GM10266 (cell line): ENCODE results near the gene RAB3GAP1.

Experiments
- DNase-seq: peaks from one replicate; pipeline ENCODE4 v3.0.0; 2012; ENCODE audit errors: extremely low spot score
- TF ChIP-seq, protein P1 (sequence below): IDR thresholded peaks from 2 replicates; pipeline ENCODE4 v1.5.1; 2012; ENCODE audit warnings: mild to moderate bottlenecking, low read depth; ENCODE audit not compliant: control insufficient read depth, insufficient read depth; ENCODE audit errors: missing control alignments

RAB3GAP1 gene

DNA sequence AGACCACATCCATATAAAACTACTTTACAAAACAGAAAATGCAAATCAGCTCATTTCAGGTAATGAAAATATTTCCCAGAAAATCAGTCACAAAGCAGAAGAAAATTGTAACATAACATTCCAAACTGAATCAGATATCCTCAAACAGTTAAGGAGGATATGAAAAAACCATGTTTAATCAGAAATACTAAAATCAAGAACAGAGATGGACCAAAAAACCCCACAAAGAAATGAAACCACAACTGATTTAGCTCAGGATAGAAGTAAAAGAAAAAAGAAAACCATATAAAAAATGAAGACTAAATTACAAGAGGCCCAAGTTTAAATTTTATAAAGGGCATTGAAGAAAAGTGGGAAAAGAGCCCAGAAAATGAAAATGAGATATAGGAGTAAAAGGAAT, 102.9 kb downstream of the RAB3GAP1 start:
- TF ChIP-seq, protein P1, sequence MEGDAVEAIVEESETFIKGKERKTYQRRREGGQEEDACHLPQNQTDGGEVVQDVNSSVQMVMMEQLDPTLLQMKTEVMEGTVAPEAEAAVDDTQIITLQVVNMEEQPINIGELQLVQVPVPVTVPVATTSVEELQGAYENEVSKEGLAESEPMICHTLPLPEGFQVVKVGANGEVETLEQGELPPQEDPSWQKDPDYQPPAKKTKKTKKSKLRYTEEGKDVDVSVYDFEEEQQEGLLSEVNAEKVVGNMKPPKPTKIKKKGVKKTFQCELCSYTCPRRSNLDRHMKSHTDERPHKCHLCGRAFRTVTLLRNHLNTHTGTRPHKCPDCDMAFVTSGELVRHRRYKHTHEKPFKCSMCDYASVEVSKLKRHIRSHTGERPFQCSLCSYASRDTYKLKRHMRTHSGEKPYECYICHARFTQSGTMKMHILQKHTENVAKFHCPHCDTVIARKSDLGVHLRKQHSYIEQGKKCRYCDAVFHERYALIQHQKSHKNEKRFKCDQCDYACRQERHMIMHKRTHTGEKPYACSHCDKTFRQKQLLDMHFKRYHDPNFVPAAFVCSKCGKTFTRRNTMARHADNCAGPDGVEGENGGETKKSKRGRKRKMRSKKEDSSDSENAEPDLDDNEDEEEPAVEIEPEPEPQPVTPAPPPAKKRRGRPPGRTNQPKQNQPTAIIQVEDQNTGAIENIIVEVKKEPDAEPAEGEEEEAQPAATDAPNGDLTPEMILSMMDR, result no peak

GRCh38 chr2:135157856-135158255, 105.8 kb downstream of the RAB3GAP1 start:
- TF ChIP-seq, protein P1, result no peak

More for the DNA sequence above, 102.9 kb downstream of the RAB3GAP1 start:
- no peak for DNase-seq

GRCh38 chr2:135159191-135159590, 107.1 kb downstream of the RAB3GAP1 start:
- no peak for DNase-seq
- TF ChIP-seq, protein P1, result no peak

More at GRCh38 chr2:135157856-135158255, 105.8 kb downstream of the RAB3GAP1 start:
- DNase-seq, result no peak

DNA sequence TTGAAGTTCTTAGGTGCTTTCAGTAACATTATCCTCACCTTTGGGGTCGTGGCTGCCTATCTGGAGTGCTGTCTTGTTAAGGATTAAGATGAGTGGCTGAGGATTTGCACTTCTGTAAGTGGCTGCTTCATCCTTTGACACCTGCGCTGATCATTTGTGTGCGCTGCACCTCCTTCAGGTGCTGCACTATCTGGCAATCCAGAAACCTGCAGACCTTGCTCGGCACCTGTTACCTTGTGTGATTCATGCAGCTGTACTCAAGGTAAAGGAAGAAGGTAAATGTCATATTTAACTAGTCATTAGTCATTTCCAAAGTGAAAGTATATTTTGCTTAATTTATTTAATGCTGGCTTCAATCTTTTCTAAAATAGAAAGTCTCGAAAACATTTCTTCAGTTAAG, 110.3 kb downstream of the RAB3GAP1 start:
- DNase-seq, result no peak

DNA sequence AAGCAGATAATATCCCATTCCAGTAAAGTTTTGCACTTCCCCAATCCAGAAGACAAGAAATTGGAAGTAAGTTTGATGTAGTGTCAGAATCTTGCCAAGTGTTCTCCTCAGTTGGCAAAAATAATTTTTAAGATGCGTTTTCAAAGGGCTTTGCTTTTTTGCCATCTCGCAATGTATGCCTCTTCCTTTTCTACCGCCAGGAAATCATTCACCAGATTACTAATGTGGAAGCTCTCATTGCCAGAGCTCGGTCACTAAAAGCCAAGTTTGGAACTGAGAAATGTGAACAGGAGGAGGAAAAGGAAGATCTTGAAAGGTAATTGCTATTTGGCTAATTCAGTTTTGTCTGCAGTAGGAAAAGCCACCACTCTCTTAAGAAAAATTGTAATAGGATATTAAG, 110.7 kb downstream of the RAB3GAP1 start:
- no peak for DNase-seq
- TF ChIP-seq, protein P1, result no peak

More for the DNA sequence above, 110.3 kb downstream of the RAB3GAP1 start:
- TF ChIP-seq, protein P1, result no peak

GRCh38 chr2:135163306-135163705, 111.2 kb downstream of the RAB3GAP1 start:
- TF ChIP-seq, protein P1, result no peak
- DNase-seq, result no peak

DNA sequence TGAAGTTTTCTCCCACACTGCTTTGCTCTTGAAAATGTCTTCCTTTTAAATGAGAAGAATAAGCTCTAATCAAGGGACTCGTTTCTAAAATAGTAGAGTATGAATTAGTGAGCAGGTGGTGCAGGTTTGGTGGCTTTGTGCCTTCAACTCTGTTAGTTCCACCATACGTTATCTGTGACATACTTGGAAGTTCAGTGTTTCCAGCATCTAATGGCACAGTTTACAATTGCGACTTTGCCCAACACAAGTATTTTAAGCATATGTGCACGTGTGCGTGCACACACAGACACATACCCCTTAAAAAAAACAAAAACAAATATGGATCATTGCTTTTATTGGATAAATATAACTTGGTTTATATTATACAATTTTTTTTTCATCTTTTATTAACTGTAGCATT, 111.8 kb downstream of the RAB3GAP1 start:
- DNase-seq, result no peak
- TF ChIP-seq, protein P1, result no peak
